Nephron progenitor cell (in vitro differentiated cells): ENCODE results near the gene RIC3.

Experiments used
- DNase-seq: peaks from one replicate; pipeline ENCODE4 v3.0.0; 2021
- H3K27ac Mint-ChIP-seq: 2 replicates; pipeline ENCODE4 v1.8.0; 2021; ENCODE audit warnings: mild to moderate bottlenecking, moderate library complexity, mixed read lengths
- H3K27me3 Mint-ChIP-seq: 2 replicates; pipeline ENCODE4 v1.8.0; 2021; ENCODE audit warnings: mild to moderate bottlenecking, low read depth, mixed read lengths; ENCODE audit not compliant: poor library complexity
- H3K36me3 Mint-ChIP-seq: 2 replicates; pipeline ENCODE4 v1.8.0; 2021; ENCODE audit warnings: low read depth, mixed read lengths
- H3K4me1 Mint-ChIP-seq: 2 replicates; pipeline ENCODE4 v1.8.0; 2021; ENCODE audit warnings: mixed read lengths
- H3K4me3 Mint-ChIP-seq: 2 replicates; pipeline ENCODE4 v1.8.0; 2021; ENCODE audit warnings: mild to moderate bottlenecking, moderate library complexity, mixed read lengths
- H3K9me3 Mint-ChIP-seq: 2 replicates; pipeline ENCODE4 v1.8.0; 2021; ENCODE audit warnings: mild to moderate bottlenecking, moderate library complexity, mixed read lengths
- TF ChIP-seq, protein P1 (sequence below): fragments of 200-600 bp; sonication (generic); IDR thresholded peaks from 2 replicates; pipeline ENCODE4 v1.5.0; 2021; ENCODE audit warnings: antibody characterized with exemption

RIC3 gene

DNA sequence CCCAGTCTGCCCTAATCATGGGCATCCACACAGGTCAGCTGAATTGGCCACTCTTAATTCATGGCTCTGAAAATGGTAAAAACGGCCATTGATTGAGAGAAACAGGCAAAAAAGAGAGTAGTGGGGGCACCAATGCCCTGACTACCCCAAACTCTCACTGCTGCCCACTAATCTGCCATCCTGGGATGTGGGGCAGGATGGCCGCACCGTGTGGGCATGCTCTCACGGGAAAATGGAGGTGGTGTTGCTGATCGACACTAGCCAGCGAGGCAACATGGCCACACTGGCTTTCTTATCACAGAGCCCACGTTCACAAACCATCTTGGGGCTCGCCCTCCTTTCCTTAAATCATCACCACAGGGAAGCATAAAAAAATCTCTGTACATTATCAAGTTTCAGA, 99.1 kb downstream of the RIC3 start:
- TF ChIP-seq, protein P1, sequence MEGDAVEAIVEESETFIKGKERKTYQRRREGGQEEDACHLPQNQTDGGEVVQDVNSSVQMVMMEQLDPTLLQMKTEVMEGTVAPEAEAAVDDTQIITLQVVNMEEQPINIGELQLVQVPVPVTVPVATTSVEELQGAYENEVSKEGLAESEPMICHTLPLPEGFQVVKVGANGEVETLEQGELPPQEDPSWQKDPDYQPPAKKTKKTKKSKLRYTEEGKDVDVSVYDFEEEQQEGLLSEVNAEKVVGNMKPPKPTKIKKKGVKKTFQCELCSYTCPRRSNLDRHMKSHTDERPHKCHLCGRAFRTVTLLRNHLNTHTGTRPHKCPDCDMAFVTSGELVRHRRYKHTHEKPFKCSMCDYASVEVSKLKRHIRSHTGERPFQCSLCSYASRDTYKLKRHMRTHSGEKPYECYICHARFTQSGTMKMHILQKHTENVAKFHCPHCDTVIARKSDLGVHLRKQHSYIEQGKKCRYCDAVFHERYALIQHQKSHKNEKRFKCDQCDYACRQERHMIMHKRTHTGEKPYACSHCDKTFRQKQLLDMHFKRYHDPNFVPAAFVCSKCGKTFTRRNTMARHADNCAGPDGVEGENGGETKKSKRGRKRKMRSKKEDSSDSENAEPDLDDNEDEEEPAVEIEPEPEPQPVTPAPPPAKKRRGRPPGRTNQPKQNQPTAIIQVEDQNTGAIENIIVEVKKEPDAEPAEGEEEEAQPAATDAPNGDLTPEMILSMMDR: no peak
- Mint-ChIP-seq H3K9me3 (no peaks in the 10 kb centered on the region), H3K27ac (no peak overlapping the region), H3K4me3 (no peak overlapping the region), H3K36me3 (no peaks in the 10 kb centered on the region), H3K27me3 (peaks cover 56% of the 10 kb centered on the region), H3K4me1 (peaks cover 16% of the 10 kb centered on the region)
- DNase-seq: no peak

- H3K36me3 Mint-ChIP-seq: no peaks in the 10 kb centered on the region
- H3K27me3 Mint-ChIP-seq: peaks cover 48% of the 10 kb centered on the region
- TF ChIP-seq, protein P1: no peak
- H3K9me3 Mint-ChIP-seq: no peaks in the 10 kb centered on the region
- H3K4me3 Mint-ChIP-seq: no peak overlapping the region
- no peak overlapping the region for H3K27ac Mint-ChIP-seq
- no peak for DNase-seq
- H3K4me1 Mint-ChIP-seq: peaks cover 16% of the 10 kb centered on the region
These were observed 100.1 kb downstream of the RIC3 start for GRCh38 chr11:8068605-8069221.

GRCh38 chr11:8067929-8068575, 100.8 kb downstream of the RIC3 start:
- Mint-ChIP-seq H3K36me3 (no peaks in the 10 kb centered on the region), H3K27me3 (peaks cover 41% of the 10 kb centered on the region), H3K4me1 (peaks cover 16% of the 10 kb centered on the region), H3K4me3 (no peak overlapping the region), H3K9me3 (no peaks in the 10 kb centered on the region), H3K27ac (no peak overlapping the region)
- DNase-seq: no peak
- TF ChIP-seq, protein P1: no peak

DNA sequence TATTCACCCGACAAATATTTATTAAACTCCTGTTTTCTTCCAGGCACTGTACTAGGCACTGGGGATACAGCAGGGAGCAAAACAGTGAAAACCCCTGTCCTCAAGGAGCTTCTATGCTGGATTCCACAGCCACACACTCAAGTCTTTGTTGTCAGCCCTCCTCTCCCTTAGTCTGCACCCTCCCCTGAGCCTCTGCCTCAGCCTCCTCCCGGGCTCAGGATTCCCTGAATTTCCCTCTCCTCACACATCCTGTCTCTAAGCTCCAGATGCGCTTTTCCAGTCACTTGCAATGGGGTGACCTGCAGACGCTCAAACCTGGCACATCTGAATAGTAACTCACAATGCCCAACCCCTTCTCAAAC, 101.3 kb downstream of the RIC3 start:
- Mint-ChIP-seq H3K36me3 (no peaks in the 10 kb centered on the region), H3K27ac (no peak overlapping the region), H3K4me1 (peaks cover 16% of the 10 kb centered on the region), H3K9me3 (no peaks in the 10 kb centered on the region), H3K4me3 (no peak overlapping the region), H3K27me3 (peaks cover 36% of the 10 kb centered on the region)
- no peak for DNase-seq
- TF ChIP-seq, protein P1: no peak

DNA sequence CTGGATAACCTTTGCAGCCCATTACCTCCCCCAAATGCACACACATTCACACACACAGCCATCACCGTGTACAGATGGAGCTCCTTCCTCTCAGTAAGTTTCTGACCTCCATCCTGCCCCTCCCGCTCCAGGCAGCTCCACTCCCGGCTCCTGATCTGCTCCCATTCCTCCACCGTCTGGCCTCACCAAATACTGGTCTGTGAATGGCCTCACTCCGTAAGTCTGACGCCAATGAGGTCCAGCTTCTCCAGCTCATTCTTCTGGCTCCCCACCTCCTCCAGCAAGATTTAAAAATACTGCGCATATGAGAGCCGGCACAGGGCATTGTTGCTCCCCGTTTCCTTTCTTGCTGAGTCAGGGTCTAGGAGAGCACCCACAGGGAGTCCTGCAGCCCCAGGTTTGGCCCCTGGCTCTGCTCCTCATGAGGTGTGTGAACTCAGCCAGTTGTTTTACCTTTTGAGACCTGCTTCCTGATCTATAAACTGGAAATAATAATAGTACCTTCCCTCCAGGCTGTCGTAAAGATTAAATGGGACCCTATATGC, 101.8 kb downstream of the RIC3 start:
- Mint-ChIP-seq H3K4me1 (peaks cover 16% of the 10 kb centered on the region), H3K9me3 (no peaks in the 10 kb centered on the region), H3K27me3 (peaks cover 33% of the 10 kb centered on the region), H3K4me3 (no peak overlapping the region), H3K36me3 (no peaks in the 10 kb centered on the region), H3K27ac (no peak overlapping the region)
- DNase-seq: no peak
- TF ChIP-seq, protein P1: no peak
